ENCODE results near the gene CCDC33.

The CCDC33 gene

DNA sequence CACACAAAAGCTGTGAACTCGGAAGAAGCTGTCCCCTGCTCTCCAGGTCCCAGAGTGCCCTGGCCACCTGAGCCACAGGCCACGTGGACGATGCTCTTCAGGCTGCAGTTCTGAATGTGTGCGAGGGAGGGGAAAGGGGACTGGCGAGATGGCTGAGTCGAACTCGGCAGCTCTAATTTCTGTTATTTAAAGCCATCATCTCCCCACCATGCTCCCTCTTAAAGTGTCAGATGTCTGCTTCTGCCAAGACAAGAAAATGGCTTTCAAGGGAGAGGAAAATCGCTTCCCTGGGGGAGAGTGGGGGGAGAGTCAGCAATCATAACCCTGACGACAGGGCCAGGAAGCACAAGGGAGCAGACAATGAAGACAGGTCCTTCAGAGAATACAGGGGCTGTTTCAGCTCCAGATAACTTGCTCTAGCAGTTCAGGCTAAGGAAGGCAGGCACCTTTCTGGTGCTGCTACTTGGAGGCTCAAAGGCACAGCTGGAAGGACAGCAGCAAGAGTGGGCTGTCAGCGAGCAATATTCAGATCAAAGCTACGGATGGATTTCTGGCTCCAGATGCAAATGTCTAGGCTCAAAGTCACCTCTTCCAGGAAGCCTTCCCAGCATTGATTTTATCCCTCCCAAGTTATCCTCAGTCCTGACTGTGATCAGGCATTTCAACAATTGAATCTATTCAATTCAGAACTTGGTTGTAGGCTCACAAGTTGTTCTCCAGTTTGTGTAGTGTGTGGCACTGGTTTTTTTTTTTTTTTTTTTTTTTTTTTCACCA lies 15.5 kb upstream of the CCDC33 start:
- Histone ChIP-seq H3K4me1 (ENCODE audit: control insufficient read depth, low read length) (no peaks in the 10 kb centered on the region), H3K79me2 (ENCODE audit: control insufficient read depth, low read length) (no peaks in the 10 kb centered on the region), H3K27ac (ENCODE audit: low read depth, low read length) (no peak overlapping the region), H3K4me2 (ENCODE audit: low read length) (no peak overlapping the region), H3K4me3 (ENCODE audit: low read length) (no peak overlapping the region), H3K9me3 (ENCODE audit: control insufficient read depth, insufficient read depth, low read length) (no peaks in the 10 kb centered on the region), H4K20me1 (ENCODE audit: control insufficient read depth, insufficient read depth, low read depth, low read length) (no peaks in the 10 kb centered on the region), H3K36me3 (ENCODE audit: control insufficient read depth, low read length) (no peaks in the 10 kb centered on the region), H3K27me3 (ENCODE audit: control insufficient read depth, low read length) (0 out of 2 replicates have a peak, but pooled peaks cover 5% of the 10 kb centered on the region), H3F3A (ENCODE audit: control insufficient read depth, insufficient read depth) (no peaks in the 10 kb centered on the region), H3K9me2 (replicated peaks; ENCODE audit: control insufficient read depth, low read length) (no peaks in the 10 kb centered on the region)
- TF ChIP-seq, protein P1, sequence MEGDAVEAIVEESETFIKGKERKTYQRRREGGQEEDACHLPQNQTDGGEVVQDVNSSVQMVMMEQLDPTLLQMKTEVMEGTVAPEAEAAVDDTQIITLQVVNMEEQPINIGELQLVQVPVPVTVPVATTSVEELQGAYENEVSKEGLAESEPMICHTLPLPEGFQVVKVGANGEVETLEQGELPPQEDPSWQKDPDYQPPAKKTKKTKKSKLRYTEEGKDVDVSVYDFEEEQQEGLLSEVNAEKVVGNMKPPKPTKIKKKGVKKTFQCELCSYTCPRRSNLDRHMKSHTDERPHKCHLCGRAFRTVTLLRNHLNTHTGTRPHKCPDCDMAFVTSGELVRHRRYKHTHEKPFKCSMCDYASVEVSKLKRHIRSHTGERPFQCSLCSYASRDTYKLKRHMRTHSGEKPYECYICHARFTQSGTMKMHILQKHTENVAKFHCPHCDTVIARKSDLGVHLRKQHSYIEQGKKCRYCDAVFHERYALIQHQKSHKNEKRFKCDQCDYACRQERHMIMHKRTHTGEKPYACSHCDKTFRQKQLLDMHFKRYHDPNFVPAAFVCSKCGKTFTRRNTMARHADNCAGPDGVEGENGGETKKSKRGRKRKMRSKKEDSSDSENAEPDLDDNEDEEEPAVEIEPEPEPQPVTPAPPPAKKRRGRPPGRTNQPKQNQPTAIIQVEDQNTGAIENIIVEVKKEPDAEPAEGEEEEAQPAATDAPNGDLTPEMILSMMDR (IDR thresholded peaks at IDR 0.05; ENCODE audit: low read depth, low read length, poor library complexity, severe bottlenecking) = no peak
- TF ChIP-seq EZH2phosphoT487 (IDR thresholded peaks at IDR 0.05; ENCODE audit: borderline replicate concordance, low read length) = no peak

DNA sequence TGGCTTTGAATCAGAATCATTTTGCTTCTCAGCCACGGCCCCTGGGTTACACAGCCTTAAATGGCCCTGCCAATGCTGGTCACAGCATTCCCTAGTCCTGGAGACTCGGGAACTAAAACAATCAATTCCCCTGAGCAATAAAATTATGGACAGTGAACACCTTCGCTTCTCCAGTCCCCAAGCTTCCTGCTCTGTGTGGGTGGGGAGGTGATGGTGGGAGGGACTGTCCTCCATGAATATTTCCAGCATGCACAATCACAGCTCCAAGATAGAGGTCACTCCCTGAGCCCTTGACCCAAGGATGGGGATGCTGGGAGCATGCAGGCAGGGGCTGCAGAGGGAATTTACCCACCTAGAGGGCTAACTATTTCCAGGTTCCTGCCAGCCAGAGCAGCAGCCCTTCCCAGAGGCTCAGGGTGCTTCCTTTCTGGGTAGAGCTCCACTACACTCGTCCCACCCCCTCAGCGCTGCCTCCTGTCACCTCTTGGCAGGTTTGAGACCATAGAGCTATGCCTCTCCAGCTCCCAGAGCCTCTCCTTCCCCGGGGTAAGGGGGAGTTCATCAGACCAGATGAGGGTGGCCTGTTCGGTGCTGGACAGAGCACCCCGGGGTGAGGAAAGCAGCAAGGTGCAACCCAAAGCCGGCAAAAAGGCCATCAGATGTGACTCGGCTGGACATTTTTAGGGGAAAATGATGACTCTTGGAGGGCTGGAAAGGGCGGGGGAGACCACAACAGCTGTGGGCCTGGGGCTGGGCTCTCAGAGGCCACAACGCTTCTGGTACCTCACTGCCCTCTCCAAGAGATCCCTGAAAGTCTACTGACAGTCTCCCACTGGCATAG lies 14.5 kb upstream of the CCDC33 start:
- 0 out of 2 replicates have a peak, but pooled peaks cover 5% of the 10 kb centered on the region for H3K27me3 ChIP-seq (ENCODE audit: control insufficient read depth, low read length)

DNA sequence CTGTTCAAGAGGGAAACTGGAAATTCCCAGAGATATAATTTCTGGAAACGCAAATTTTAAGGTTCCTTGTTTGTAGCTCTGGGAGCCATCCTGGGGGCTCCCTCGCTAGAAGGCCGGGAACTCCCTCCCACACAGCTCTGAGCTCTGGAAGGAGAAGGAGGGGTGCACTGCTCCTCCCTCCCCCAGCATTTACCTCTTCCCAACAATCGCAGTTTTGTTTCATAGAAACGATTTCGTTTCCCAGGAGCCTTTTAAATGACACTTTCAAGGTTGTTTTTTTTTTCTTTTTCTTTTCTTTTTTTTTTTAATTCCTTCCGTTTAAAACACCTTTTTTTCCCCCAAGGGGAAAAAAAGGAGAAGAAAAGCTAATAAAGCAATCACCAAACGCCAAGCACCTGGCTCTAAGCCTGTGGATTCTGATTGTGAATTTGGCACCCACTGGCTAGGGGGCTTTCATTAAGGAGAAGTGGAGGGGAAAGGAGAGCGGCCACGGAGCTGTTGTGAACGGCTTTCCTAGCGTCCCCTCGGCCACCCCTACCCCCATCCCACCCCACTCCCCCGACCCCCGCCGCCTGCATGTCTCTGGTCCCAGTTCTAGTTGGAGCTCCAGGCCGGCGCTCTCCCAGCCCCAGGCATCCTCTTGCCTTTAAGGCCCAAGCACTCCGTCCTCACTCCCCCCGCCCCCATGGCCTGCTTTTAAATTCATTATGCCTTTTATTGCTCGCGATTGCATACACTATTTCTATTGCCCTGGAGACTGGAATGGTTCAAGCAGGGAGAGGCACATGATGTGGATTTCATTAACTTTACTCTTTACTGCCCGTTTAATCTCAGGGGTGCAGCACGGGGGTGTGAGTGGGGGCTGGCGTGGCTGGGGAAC lies 13.6 kb upstream of the CCDC33 start:
- Histone ChIP-seq H4K20me1 (ENCODE audit: control insufficient read depth, insufficient read depth, low read depth, low read length) (no peaks in the 10 kb centered on the region), H3K4me2 (ENCODE audit: low read length) (no peak overlapping the region), H3K79me2 (ENCODE audit: control insufficient read depth, low read length) (no peaks in the 10 kb centered on the region), H3K4me1 (ENCODE audit: control insufficient read depth, low read length) (no peaks in the 10 kb centered on the region), H3K9me3 (ENCODE audit: control insufficient read depth, insufficient read depth, low read length) (no peaks in the 10 kb centered on the region), H3K4me3 (ENCODE audit: low read length) (no peak overlapping the region), H3K36me3 (ENCODE audit: control insufficient read depth, low read length) (no peaks in the 10 kb centered on the region), H3K9me2 (replicated peaks; ENCODE audit: control insufficient read depth, low read length) (no peaks in the 10 kb centered on the region), H3K27ac (ENCODE audit: low read depth, low read length) (no peak overlapping the region), H3K27me3 (ENCODE audit: control insufficient read depth, low read length) (0 out of 2 replicates have a peak, but pooled peaks cover 5% of the 10 kb centered on the region), H3F3A (ENCODE audit: control insufficient read depth, insufficient read depth) (no peaks in the 10 kb centered on the region)
- TF ChIP-seq, protein P1 (IDR thresholded peaks at IDR 0.05; ENCODE audit: low read depth, low read length, poor library complexity, severe bottlenecking) = no peak
- TF ChIP-seq EZH2phosphoT487 (IDR thresholded peaks at IDR 0.05; ENCODE audit: borderline replicate concordance, low read length) = no peak

More for the DNA sequence above, 14.5 kb upstream of the CCDC33 start:
- Histone ChIP-seq H4K20me1 (ENCODE audit: control insufficient read depth, insufficient read depth, low read depth, low read length) (no peaks in the 10 kb centered on the region), H3F3A (ENCODE audit: control insufficient read depth, insufficient read depth) (no peaks in the 10 kb centered on the region), H3K4me1 (ENCODE audit: control insufficient read depth, low read length) (no peaks in the 10 kb centered on the region), H3K4me3 (ENCODE audit: low read length) (no peak overlapping the region), H3K36me3 (ENCODE audit: control insufficient read depth, low read length) (no peaks in the 10 kb centered on the region), H3K9me3 (ENCODE audit: control insufficient read depth, insufficient read depth, low read length) (no peaks in the 10 kb centered on the region), H3K79me2 (ENCODE audit: control insufficient read depth, low read length) (no peaks in the 10 kb centered on the region), H3K4me2 (ENCODE audit: low read length) (no peak overlapping the region), H3K27ac (ENCODE audit: low read depth, low read length) (no peak overlapping the region), H3K9me2 (replicated peaks; ENCODE audit: control insufficient read depth, low read length) (no peaks in the 10 kb centered on the region)
- TF ChIP-seq EZH2phosphoT487 (IDR thresholded peaks at IDR 0.05; ENCODE audit: borderline replicate concordance, low read length) = no peak
- TF ChIP-seq, protein P1 (IDR thresholded peaks at IDR 0.05; ENCODE audit: low read depth, low read length, poor library complexity, severe bottlenecking) = no peak

Data from DOHH2 (cell line).